Measurements from ENCODE around the gene PRPSAP2.
"Not testable (repeated sequence)": the region's sequence is repeated elsewhere in the genome, so short reads cannot be mapped to it uniquely, and the experiment has no call there.

PRPSAP2 gene

GRCh38 chr17:18947866-18948265 is 89.9 kb downstream of the PRPSAP2 start:
- DNase-seq: no peak

- no peak for DNase-seq
Measured at GRCh38 chr17:18948476-18949006, 90.6 kb downstream of the PRPSAP2 start.

GRCh38 chr17:18949566-18949965 is 91.6 kb downstream of the PRPSAP2 start:
- DNase-seq: no peak

- no peak for DNase-seq
Measured at GRCh38 chr17:18950346-18950745, 92.4 kb downstream of the PRPSAP2 start.

GRCh38 chr17:18950944-18951905 is 93.3 kb downstream of the PRPSAP2 start:
- no peak for DNase-seq

- DNase-seq: no peak
Measured at GRCh38 chr17:18951941-18952842, 94.3 kb downstream of the PRPSAP2 start, which contains the start of gene SLC5A10. SLC5A10 (plus strand) TSS chr17:18952165; CDS start chr17:18952206, 41 bp downstream.

GRCh38 chr17:18953231-18953728 is 95.3 kb downstream of the PRPSAP2 start:
- DNase-seq: no peak

GRCh38 chr17:18954321-18954720 is 96.4 kb downstream of the PRPSAP2 start:
- no peak for DNase-seq

- DNase-seq: no peak
Measured at GRCh38 chr17:18955009-18955408, 97.1 kb downstream of the PRPSAP2 start.

- DNase-seq: not testable (repeated sequence)
Measured at GRCh38 chr17:18956021-18956420, 98.1 kb downstream of the PRPSAP2 start.

GRCh38 chr17:18956581-18956980 is 98.7 kb downstream of the PRPSAP2 start:
- DNase-seq: no peak

GRCh38 chr17:18957831-18958230 is 99.9 kb downstream of the PRPSAP2 start:
- DNase-seq: no peak

- DNase-seq: no peak
Measured at GRCh38 chr17:18958611-18959010, 100.7 kb downstream of the PRPSAP2 start.

GRCh38 chr17:18959071-18959844 is 101.3 kb downstream of the PRPSAP2 start:
- no peak for DNase-seq

GRCh38 chr17:18959845-18960240 is 101.9 kb downstream of the PRPSAP2 start:
- DNase-seq: no peak

- DNase-seq: no peak
Measured at GRCh38 chr17:18960241-18960665, 102.3 kb downstream of the PRPSAP2 start.

- peak; percentile 7 for DNase-seq
Measured at GRCh38 chr17:18960803-18961511, 103.0 kb downstream of the PRPSAP2 start.

- DNase-seq: no peak
Measured at GRCh38 chr17:18961634-18962493, 103.9 kb downstream of the PRPSAP2 start.

- DNase-seq: no peak
Measured at GRCh38 chr17:18962494-18962815, 104.5 kb downstream of the PRPSAP2 start.

Measured in NCI-H1092 treated with DMSO at 0.1 percent for 48 hours (cell line).